T-helper 9 cell (primary cell): Measurements from ENCODE around the gene MCCD1.

Source experiments
- DNase-seq: peaks from one replicate; pipeline ENCODE4 v3.0.0-alpha.2; 2020

MCCD1 gene

DNA sequence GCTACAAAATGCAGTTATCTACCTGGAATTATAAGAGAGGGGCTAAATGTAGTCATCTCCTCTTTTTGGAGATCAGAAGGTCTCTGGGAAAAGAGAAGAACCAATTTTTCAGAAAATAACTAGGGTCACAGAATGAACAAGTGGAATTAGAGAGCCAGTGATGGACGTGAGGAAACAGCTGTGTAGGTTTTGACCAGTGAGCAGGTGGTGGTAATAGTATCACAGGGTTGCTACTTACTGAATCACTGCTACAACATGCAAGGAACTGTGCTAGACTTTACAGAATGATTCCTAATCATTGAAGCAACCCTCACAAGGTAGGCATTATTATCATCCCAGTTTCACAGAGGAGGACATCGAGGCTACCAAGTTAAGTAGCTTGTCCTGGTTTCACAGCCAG lies 15.9 kb downstream of the MCCD1 start:
- DNase-seq: no peak

DNA sequence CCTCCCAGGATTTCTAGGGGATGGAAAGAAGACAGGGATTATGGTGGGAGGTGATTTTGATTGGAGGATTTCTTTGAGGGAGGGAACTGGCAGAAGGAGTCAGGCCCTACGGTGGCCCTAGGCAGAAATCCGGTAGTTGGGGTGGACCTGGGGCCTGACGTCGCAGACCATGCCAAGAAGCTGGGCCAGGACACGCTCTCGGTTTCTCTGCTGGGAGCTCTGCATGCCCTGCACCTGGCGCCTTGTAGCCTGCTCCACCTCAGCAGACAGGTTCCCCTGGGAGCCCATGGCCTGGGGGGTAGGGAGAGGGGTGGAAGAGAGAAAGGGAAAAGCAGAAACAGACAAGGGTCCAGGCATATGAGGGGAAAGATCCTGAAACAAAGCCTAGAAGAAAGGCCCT lies 16.5 kb downstream of the MCCD1 start:
- DNase-seq: no peak

DNA sequence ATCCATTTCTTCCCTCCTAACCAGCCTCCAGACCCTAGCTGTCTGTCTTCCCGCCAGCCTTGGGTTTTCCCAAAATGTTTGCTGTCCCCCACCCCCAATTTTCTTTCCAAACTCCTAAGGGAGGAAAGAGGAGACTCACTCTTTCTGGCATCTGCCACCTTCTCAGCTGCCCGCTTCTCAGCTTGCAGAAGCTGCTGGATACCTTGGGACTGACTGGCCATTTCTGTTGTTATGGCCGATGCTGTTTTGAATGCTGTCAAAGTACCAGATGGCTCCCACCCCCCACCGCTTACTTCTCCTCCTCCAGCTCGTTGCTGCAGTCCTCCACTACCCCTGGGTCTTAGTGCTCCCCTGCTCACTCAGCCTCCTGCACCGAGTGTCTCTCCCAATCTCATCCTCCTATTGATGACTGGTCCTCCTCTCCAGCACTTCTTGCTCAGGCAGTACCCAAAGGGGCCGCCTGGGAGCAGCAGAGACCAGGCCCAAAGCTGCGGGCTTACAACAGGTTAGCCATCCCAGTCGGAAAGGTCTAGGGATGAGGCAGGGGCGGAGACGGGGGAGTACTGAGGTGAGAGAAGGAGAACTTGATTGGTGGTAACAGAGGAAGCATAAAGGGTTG lies 17.7 kb downstream of the MCCD1 start, which contains the start of gene ATP6V1G2:
ATP6V1G2 (minus strand) TSS at position 270 of the 619 bp plus-strand sequence; CDS start at position 221, 49 bp downstream.
- DNase-seq: peak; percentile 74

- DNase-seq: peak; percentile 75
Observed at GRCh38 chr6:31546958-31547726, 18.4 kb downstream of the MCCD1 start, which contains the start of gene NFKBIL1. TSS of gene NFKBIL1 (plus strand) at chr6:31547608. CDS start at chr6:31547695, 87 bp downstream.

DNA sequence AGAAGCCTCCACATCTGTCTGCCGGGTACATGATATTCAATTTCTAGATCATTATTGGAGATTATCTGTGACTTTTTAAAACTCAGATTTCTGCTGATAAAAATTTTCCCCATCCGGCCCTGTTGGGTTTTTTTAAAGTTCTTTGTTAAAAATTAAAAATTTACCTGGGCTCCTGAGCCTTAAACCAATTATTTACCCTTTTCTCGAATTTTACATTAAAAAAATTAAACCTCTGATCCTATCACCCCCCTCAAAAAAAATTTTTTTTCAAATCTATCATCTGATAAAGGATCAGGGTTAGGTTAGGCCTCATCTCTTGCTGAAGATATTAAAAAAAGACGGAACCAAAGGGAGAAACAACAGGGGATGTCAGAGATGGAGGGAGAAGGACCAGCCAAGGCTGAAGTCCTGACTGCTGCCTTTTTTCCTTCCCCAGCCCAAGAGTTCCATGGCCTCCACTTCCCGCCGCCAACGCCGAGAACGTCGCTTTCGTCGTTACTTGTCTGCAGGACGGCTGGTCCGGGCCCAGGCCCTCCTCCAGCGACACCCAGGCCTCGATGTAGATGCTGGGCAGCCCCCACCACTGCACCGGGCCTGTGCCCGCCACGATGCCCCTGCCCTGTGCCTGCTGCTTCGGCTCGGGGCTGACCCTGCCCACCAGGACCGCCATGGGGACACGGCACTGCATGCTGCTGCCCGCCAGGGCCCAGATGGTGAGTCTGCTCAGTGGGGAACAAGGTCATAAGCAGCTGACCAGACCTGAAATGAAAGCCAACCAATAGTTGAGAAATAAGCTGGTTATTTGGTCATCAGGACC lies 19.2 kb downstream of the MCCD1 start:
- no peak for DNase-seq

DNA sequence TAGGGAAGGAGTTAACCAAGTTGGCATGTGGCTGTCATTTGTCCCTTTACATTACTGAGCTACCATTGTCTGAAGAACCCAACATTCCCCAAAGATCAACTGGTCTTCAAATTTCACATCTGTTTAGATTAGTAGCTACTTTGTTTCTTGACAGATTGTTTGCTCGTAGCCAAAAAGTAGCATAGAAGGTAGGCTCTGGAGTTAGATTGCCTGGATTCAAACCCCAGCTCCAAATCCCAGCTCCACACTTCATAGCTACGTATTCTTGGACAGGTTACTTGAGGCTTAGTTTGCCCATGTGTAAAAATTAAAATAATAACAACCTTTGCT lies 19.7 kb downstream of the MCCD1 start:
- no peak for DNase-seq

- peak; percentile 52 for DNase-seq
Observed at GRCh38 chr6:31551371-31551770, 22.6 kb downstream of the MCCD1 start.

- DNase-seq: no peak
Observed at GRCh38 chr6:31556307-31556706, 27.5 kb downstream of the MCCD1 start.

- DNase-seq: no peak
Observed at GRCh38 chr6:31557443-31558317, 28.9 kb downstream of the MCCD1 start.

- DNase-seq: no peak
Observed at GRCh38 chr6:31558318-31558625, 29.5 kb downstream of the MCCD1 start.

DNA sequence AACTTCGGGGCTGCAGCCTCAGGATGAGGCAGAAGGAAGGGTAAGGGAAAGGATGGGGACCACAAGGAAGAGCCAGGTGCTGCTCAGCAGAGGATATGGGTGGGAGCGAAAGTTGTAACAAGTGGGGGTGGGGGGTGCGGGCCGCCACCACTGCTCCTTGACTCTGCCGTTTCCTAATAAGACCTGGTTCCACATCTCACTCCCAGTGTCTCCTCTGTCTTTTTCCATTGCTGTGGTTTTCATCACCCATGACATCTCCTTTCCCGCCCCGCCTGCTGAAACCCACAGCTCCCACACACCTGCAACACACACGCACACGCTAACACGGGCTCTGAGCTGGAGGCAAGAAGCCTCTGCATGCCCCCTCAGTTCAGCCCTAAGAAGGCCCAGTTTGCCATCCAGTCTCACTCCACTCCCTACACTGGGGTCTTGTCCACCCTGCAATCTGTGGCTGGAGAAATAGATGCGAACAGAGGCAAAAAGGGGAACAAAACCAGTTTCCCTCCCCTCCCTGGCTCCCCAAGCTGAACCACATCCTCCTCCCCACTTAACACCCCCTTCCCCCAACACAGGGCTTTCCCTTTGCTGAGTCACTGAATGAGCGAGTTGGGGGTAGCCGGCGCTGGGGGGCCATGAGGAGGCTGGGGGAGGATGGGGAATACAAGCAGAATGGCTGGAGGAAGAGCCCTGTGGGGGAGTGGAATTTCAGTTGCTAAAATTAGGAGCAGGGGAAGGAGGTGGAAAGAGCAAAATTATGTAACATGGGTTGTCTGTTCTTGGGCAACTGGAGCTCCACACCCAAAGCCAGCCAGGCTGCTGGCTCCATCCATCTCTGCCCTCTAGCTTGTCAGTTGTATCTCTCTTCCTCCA lies 30.1 kb downstream of the MCCD1 start:
- DNase-seq: peak; percentile 53

- no peak for DNase-seq
Observed at GRCh38 chr6:31559606-31559957, 30.8 kb downstream of the MCCD1 start.

DNA sequence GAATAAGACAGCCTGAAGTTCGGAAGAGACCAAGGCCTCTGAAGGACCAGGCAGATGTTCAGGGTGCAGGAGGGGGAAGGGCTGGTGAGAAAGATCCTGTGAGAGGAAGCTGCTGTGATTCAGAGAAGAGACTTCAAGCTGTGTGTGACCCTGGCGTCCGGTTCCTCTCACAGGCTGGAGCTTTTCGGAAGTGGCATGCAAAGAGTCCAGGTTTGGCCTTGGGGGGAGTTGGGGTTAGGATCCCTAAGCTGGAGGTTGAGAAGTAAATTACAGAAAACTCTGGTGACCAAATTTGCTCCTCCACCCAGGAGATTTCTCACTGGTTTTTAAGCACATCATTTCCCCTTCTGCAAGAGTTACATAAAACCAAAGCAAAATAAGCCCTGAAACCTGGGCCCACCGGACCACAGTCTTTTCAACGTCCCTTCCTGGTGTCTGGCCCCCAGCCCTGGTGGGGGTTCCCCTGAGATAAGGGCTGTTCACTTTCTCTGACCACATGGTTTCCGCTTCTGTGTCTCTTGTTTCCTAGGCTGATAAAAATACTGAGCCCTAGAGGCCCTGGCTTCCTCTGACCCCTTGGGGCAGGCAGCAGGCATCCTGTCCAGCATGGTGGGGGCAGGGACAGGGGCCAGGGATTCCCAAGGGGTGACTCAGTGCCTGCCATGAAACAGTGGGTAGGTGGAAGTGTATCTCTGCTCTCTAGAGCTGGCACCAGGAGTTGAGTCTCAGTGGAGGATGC lies 31.4 kb downstream of the MCCD1 start:
- DNase-seq: no peak

DNA sequence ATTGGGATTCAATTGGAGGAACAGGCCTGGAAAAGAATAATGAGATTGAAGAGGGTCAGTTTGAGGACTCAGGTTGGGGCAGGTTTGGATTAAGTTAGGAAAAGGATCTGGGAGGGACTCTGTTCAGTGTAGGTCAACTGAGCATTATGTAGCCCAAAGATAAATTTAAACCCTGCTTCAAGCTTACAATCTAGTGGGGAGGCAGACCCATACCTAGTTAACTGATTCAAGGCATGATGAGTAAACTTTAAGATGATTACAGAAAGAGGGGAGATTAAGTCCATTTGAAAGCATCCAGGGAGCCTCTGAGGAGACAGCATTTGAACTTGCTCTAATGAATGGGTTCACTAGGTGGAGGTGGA lies 31.9 kb downstream of the MCCD1 start:
- DNase-seq: no peak

DNA sequence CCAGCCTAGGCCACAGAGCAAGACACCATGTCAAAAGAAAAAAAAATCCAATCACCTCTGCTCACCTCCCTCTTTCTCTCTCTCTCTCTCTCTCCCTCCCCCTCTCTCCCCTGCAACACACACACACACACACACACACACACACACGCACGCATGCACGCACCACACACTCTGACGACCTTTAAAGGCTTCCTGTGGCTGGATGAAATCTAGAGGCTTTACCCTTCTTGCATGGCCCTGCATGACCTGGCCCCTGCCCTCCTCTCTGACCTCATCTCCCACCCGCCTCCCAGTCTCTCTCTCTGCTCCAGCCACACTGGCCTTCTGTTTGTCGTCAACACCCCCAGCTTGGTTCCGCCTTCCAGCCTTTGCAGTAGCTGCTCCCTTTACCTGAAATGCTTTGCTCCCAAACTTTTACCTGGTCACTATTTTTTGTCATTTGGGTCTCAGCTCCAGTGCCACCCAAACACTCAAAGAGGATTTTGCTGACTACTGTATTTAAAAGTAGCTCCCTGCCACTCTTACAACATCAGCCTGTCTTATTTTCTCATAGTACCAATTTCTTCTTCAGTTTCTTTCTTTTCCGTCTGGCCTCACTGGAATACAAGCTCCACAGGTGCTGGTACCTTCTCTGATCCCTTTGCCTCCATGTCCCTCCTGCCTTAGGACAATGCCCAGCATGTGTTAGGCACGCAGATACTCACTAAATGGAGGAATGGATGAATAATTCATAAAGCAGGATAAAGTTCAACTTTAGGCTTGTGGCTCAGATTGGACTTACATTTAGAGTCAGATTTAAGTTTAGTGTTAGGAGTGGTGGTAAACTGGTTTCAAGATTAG lies 39.0 kb downstream of the MCCD1 start:
- DNase-seq: no peak

GRCh38 chr6:31568537-31568961 lies 39.8 kb downstream of the MCCD1 start:
- DNase-seq: peak; percentile 55

GRCh38 chr6:31569861-31570536 lies 41.2 kb downstream of the MCCD1 start:
- no peak for DNase-seq

- peak; percentile 69 for DNase-seq
Observed at GRCh38 chr6:31572041-31572911, 43.5 kb downstream of the MCCD1 start, which contains the start of gene LTA. TSS of gene LTA (plus strand) at chr6:31572289. CDS start at chr6:31572743, 454 bp downstream.
